ENCODE measurements around the gene PHACTR1. TPM values are rescaled to one million over a fixed set of nuclear protein-coding genes. Genes with fewer than 3 reads are reported as not detected.

The PHACTR1 gene
- total RNA-seq, 1 donor from 2014 or later: 85.9 TPM

DNA sequence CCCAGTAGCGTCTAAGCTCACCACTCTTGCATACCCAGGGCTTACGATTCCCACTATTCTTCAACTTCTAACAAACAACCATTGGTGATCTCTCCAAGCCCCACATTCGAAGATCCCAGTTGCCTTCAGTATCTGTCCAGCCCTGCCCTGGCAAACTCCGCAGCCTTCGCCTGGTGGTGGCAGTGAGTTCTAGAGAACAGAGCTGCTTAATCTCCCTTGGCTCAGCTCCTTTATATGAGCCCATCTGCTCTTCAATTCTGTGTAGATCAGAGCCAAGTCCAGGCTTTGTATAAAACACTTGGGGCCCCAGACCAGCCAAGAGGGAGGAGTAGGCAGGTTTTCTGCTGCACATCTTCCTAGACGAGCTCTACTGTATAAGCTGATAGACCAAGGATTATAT is 193.3 kb downstream of the PHACTR1 start:
- peak overlapping the region; percentile 37 for H3K27ac ChIP-seq (replicated peaks)
- intact Hi-C loops (cut with micrococcal nuclease): loop anchor here (10.0 kb wide), 1 partner anchor 415 kb away; the partner anchor contains the start of gene TBC1D7
- no peaks in the 10 kb centered on the region for H3K9me3 ChIP-seq (replicated peaks)
- H3K27me3 ChIP-seq (ENCODE audit: low read depth): no peaks in the 10 kb centered on the region
- peaks cover 20% of the 10 kb centered on the region for H3K4me1 ChIP-seq
- TF ChIP-seq, protein P1, sequence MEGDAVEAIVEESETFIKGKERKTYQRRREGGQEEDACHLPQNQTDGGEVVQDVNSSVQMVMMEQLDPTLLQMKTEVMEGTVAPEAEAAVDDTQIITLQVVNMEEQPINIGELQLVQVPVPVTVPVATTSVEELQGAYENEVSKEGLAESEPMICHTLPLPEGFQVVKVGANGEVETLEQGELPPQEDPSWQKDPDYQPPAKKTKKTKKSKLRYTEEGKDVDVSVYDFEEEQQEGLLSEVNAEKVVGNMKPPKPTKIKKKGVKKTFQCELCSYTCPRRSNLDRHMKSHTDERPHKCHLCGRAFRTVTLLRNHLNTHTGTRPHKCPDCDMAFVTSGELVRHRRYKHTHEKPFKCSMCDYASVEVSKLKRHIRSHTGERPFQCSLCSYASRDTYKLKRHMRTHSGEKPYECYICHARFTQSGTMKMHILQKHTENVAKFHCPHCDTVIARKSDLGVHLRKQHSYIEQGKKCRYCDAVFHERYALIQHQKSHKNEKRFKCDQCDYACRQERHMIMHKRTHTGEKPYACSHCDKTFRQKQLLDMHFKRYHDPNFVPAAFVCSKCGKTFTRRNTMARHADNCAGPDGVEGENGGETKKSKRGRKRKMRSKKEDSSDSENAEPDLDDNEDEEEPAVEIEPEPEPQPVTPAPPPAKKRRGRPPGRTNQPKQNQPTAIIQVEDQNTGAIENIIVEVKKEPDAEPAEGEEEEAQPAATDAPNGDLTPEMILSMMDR (IDR thresholded peaks at IDR 0.05; ENCODE audit: borderline replicate concordance): peak; percentile 43
- no peak for DNase-seq
- no peaks in the 10 kb centered on the region for H3K36me3 ChIP-seq
- no peak overlapping the region for H3K4me3 ChIP-seq

GRCh38 chr6:12911427-12911826 is 194.9 kb downstream of the PHACTR1 start:
- Histone ChIP-seq H3K27me3 (ENCODE audit: low read depth) (no peaks in the 10 kb centered on the region), H3K27ac (replicated peaks) (no peak overlapping the region), H3K9me3 (replicated peaks) (no peaks in the 10 kb centered on the region), H3K4me3 (no peak overlapping the region), H3K4me1 (peaks cover 20% of the 10 kb centered on the region), H3K36me3 (no peaks in the 10 kb centered on the region)
- intact Hi-C loops (cut with micrococcal nuclease): loop anchor here (10.0 kb wide), 1 partner anchor 413 kb away; the partner anchor contains the start of gene TBC1D7
- TF ChIP-seq, protein P1 (IDR thresholded peaks at IDR 0.05; ENCODE audit: borderline replicate concordance): peak; percentile 68
- no peak for DNase-seq

DNA sequence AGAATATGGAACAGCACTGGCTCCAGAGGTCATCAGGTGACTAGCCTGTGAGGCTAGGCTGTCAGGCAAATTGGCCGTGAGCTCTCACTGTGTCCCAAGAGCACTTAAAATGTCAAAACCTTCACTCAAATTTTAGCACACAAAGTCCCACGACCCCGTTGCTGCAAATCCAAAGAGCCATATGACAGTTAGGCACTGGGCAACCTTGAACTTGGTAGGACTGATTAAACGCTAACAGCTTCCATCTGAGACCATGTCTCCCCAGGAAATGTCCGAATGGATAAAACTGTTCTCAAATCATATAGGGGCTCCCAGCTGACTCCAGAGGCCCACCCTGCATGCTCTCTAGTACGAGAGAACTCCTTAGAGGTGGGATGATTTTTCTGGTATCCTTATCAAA is 196.6 kb downstream of the PHACTR1 start:
- H3K9me3 ChIP-seq (replicated peaks): no peaks in the 10 kb centered on the region
- no peak overlapping the region for H3K4me3 ChIP-seq
- peaks cover 20% of the 10 kb centered on the region for H3K4me1 ChIP-seq
- intact Hi-C loops (cut with micrococcal nuclease): loop anchor here (10.0 kb wide), 1 partner anchor 412 kb away; the partner anchor contains the start of gene TBC1D7
- no peak overlapping the region for H3K27ac ChIP-seq (replicated peaks)
- no peaks in the 10 kb centered on the region for H3K27me3 ChIP-seq (ENCODE audit: low read depth)
- no peak for DNase-seq
- TF ChIP-seq, protein P1 (IDR thresholded peaks at IDR 0.05; ENCODE audit: borderline replicate concordance): no peak
- H3K36me3 ChIP-seq: no peaks in the 10 kb centered on the region

- H3K4me1 ChIP-seq: peaks cover 13% of the 10 kb centered on the region
- intact Hi-C loops (cut with micrococcal nuclease): loop anchor here (10.0 kb wide), 1 partner anchor 409 kb away; the partner anchor contains the start of gene TBC1D7
- H3K4me3 ChIP-seq: no peak overlapping the region
- H3K27ac ChIP-seq (replicated peaks): no peak overlapping the region
- no peaks in the 10 kb centered on the region for H3K36me3 ChIP-seq
- TF ChIP-seq, protein P1 (IDR thresholded peaks at IDR 0.05; ENCODE audit: borderline replicate concordance): no peak
- DNase-seq: no peak
- no peaks in the 10 kb centered on the region for H3K27me3 ChIP-seq (ENCODE audit: low read depth)
- H3K9me3 ChIP-seq (replicated peaks): no peaks in the 10 kb centered on the region
These were observed 199.4 kb downstream of the PHACTR1 start for GRCh38 chr6:12916006-12916405.

DNA sequence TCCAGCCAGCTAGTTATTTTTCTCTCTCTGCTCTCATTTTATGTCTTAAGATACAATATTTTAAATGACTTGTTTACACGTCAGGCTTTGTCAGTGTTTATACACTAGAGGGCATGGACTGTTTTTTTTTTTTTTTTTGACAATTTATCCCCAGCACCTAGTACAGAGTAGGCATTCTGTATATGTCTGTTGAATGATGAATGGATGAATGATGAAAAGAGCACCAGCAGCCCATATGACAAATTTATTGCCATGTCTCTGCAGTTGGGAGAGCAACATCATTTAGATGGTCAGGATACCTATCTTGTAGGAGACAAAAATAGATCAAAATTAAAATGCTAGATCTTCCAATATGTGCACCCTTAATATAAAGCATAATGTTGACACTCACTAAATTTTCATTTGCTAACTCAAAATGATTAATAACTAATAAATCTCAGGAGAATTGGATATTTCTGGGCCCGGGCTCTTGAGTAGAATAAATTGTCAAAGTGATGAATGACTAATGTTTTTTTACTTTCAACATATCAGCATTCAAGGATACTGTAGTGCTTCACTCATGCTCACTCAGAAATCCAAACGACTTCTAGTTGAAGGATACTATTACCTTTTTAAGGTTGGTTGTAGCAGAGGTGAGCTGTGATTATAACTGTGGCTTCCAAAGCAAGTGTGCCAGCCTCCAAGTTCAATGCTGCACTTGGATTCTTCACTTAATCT is 200.0 kb downstream of the PHACTR1 start:
- H3K36me3 ChIP-seq: no peaks in the 10 kb centered on the region
- H3K27me3 ChIP-seq (ENCODE audit: low read depth): no peaks in the 10 kb centered on the region
- peaks cover 9% of the 10 kb centered on the region for H3K4me1 ChIP-seq
- DNase-seq: no peak
- intact Hi-C loops (cut with micrococcal nuclease): loop anchor here (10.0 kb wide), 1 partner anchor 408 kb away; the partner anchor contains the start of gene TBC1D7
- no peaks in the 10 kb centered on the region for H3K9me3 ChIP-seq (replicated peaks)
- no peak overlapping the region for H3K4me3 ChIP-seq
- H3K27ac ChIP-seq (replicated peaks): no peak overlapping the region
- TF ChIP-seq, protein P1 (IDR thresholded peaks at IDR 0.05; ENCODE audit: borderline replicate concordance): no peak

Data from left ventricle myocardium inferior (tissue), 1 donor.